GM12873 (cell line): ENCODE measurements around the gene GABRP.

ENCODE experiments used
- TF ChIP-seq, protein P1 (sequence below): IDR thresholded peaks from 2 replicates; pipeline ENCODE4 v1.5.1; 2012; ENCODE audit warnings: low read depth, mild to moderate bottlenecking, moderate library complexity, low read length, control low read depth; ENCODE audit not compliant: insufficient read depth; ENCODE audit errors: missing control alignments

Gene GABRP

DNA sequence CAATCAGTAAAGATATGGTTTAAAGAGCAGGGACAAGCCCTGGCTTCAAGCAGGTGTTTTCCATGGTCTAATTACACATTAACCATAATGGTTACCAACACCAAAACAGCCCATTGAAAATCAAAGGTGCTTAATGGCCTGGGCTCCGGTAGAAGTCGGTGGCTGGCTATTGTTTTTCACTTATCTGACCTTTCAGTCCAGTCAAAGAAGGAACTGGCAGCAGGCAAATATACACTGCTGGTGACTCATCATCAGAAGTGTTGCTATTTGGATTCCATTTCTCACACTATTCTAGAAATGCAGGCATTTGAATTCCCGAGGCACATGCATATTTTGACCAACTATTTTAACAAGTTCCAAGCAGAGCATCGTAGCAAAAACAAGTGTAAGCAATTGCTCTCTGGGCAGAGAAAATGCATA, 26.3 kb upstream of the GABRP start:
- TF ChIP-seq, protein P1, sequence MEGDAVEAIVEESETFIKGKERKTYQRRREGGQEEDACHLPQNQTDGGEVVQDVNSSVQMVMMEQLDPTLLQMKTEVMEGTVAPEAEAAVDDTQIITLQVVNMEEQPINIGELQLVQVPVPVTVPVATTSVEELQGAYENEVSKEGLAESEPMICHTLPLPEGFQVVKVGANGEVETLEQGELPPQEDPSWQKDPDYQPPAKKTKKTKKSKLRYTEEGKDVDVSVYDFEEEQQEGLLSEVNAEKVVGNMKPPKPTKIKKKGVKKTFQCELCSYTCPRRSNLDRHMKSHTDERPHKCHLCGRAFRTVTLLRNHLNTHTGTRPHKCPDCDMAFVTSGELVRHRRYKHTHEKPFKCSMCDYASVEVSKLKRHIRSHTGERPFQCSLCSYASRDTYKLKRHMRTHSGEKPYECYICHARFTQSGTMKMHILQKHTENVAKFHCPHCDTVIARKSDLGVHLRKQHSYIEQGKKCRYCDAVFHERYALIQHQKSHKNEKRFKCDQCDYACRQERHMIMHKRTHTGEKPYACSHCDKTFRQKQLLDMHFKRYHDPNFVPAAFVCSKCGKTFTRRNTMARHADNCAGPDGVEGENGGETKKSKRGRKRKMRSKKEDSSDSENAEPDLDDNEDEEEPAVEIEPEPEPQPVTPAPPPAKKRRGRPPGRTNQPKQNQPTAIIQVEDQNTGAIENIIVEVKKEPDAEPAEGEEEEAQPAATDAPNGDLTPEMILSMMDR = no peak

DNA sequence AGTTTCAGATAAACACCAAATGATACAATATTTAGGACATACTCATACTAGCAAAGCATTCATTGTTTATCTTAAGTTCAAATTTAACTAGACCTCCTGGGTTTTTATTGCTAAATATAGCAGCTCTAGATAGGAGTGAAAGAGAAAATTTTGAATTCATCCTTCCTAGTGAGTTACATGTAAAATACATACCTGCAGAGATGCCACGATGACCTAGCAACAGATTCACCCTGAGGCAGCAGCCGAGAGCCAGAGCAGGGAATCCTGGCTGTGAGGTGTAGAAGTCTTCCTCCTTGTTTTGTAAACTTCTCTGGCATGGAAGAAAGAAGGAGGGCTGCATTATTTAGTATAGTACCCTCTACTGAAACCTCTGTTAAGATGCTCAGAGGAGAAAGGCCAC, 25.9 kb upstream of the GABRP start:
- TF ChIP-seq, protein P1 = no peak

DNA sequence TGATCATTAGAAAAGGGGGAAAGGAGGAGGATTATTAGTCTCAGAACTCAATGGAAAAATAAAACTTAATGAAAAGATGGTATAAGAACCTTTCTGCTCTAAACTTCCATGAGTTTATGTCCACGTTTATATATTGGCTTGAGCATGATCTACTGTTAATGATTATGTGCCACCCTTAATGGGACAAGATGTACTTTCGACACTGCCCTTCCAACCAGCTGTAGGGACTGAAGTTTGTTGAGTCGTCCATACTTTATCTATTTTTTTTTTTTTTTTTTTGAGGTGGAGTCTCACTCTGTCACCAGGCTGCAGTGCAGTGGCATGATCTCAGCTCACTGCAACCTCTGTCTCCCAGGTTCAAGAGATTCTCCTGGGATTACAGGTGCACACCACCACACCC, 25.0 kb upstream of the GABRP start:
- TF ChIP-seq, protein P1 = no peak

DNA sequence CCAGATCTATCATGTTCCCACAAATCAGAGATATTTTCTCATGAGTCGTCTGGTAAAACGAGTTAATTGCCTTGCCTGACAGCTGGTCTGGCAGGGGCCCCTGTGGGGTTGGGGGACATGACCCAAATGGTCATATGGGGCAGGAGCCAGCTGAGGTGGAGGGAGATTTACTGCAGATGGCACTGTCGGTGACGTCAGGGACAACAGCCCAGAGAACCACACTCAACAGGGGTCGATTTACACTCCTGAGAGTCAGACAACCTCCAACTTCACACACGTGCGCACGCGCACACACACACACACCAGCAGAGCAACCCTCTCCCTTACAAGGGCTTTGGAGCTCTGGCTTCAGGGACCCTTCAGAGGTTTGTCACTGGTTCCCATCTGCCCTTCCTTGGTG, 23.4 kb upstream of the GABRP start:
- TF ChIP-seq, protein P1 = no peak

DNA sequence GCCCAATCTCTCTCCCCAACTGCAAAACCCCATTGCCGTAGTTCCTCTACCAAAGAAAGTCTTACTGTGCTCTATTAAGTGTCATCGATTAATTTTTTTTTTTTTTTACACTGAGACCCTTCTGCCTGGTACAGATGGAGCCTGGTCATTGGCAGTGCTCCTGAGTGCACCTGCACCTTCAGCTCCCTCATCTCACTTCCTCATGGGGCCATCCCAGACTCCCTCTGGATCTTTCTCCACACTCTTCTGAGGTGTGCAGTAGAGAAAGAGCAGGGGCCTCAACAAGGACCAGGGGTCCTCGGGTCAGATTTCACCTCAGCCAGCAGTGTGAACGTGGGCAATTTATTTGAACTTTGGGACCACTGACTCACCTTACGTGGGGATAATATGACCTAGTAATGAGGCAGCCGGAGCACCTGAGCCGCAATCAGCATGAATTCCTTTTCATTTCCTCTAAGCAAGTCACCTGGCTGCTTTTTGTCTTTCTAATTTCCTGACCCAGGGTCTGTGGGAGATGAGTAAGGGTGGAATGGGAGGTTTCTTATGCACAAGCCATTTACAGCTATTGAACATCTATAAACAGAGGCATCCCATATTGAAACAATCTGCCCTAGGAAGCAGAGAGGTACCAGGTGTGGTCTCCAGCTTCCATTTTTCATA, 22.3 kb upstream of the GABRP start:
- TF ChIP-seq, protein P1 = no peak

DNA sequence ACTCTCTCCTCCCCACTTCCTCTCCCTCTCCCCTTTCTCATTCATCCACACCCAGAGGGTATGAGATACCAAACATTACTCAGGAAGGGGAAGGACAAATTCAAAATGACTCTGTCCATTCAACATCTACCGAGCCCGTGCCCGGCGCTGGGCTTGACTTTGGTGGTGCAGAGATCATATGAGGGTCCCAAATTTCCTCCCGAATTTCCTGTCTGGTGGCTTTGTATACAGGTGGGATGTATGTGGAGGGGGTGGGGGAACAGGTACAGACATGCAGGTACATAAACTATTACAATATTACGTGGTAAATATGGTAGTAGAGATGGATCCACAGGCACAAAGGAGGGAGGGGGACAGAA, 21.8 kb upstream of the GABRP start:
- TF ChIP-seq, protein P1 = no peak

DNA sequence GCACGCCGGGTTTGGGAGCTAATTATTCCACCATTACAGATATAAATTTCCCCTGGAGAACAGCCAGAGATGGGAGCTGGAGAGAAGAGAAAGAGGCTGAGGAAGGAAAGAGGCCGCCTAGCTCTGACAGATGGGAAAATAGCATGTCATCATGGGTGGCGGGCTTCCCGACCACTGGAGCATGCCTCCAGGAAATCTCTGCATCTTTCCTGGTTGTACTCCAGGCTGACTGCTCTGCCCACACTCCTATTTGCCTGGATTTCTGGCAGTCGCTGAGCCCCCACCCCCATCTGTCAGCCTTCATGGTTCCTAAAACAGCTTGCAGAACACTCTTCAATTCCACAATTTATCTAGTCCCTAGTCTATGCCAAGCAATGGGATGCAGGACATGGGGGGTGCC, 14.3 kb upstream of the GABRP start:
- TF ChIP-seq, protein P1 = no peak
